Caco-2 (cell line): ENCODE data around the gene AP2B1. TPM values are rescaled to one million over a fixed set of nuclear protein-coding genes. Genes with fewer than 3 reads are reported as not detected.

Source experiments
- BruUV-seq: library from RNA; stranded (reverse); fragments of 400-500 nt; replicated peaks from 2 replicates; lab custom pipeline; 2021; lab: Mats Ljungman, UMichigan
- CTCF ChIA-PET: fragments of 300-600 bp; sonication (Branson Sonifier 250); formaldehyde crosslinking; loops from one replicate; lab custom pipeline; 2022; ENCODE audit warnings: antibody characterized with exemption; lab: Charles Lee
- POLR2A ChIA-PET: fragments of 300-600 bp; sonication (Branson Sonifier 250); formaldehyde crosslinking; loops from one replicate; lab custom pipeline; 2022; ENCODE audit warnings: antibody characterized with exemption; lab: Charles Lee
- DNase-seq, 2 experiments: peaks; one replicate each; pipeline versions ENCODE4 v3.0.0 to v3.0.0-alpha.2; 2020 to 2022
- H3K27me3 ChIP-seq: replicated peaks from 2 replicates; pipeline ENCODE4 v1.6.0; 2011; ENCODE audit warnings: low read length; ENCODE audit not compliant: control insufficient read depth, insufficient read depth
- H3K36me3 ChIP-seq: 2 replicates; pipeline ENCODE4 v1.5.1; 2011; ENCODE audit warnings: low read length; ENCODE audit not compliant: control insufficient read depth, insufficient read depth
- H3K4me1 ChIP-seq: fragments of 250-450 bp; sonication (Bioruptor Pico); 2 replicates; pipeline ENCODE4 v1.5.1; 2020; ENCODE audit warnings: mild to moderate bottlenecking
- H3K4me3 ChIP-seq: 2 replicates; pipeline ENCODE4 v1.5.1; 2011; ENCODE audit warnings: low read depth, mild to moderate bottlenecking, control low read depth, low read length
- H3K9me3 ChIP-seq: fragments of 250-450 bp; sonication (Bioruptor Pico); 2 replicates; pipeline ENCODE4 v1.5.1; 2020; ENCODE audit warnings: mild to moderate bottlenecking, moderate library complexity
- H3K27ac Mint-ChIP-seq: one replicate; pipeline ENCODE4 v1.8.0; 2022; ENCODE audit warnings: mixed read lengths; ENCODE audit not compliant: unreplicated experiment
- H3K27me3 Mint-ChIP-seq: one replicate; pipeline ENCODE4 v1.8.0; 2022; ENCODE audit warnings: mixed read lengths; ENCODE audit not compliant: insufficient read depth, unreplicated experiment
- H3K36me3 Mint-ChIP-seq: one replicate; pipeline ENCODE4 v1.8.0; 2022; ENCODE audit warnings: mild to moderate bottlenecking, mixed read lengths; ENCODE audit not compliant: insufficient read depth, unreplicated experiment
- H3K4me1 Mint-ChIP-seq: one replicate; pipeline ENCODE4 v1.8.0; 2022; ENCODE audit warnings: low read depth, mixed read lengths; ENCODE audit not compliant: unreplicated experiment
- H3K4me3 Mint-ChIP-seq: one replicate; pipeline ENCODE4 v1.8.0; 2022; ENCODE audit warnings: mild to moderate bottlenecking, moderate library complexity, mixed read lengths; ENCODE audit not compliant: unreplicated experiment
- H3K9me3 Mint-ChIP-seq: one replicate; pipeline ENCODE4 v1.8.0; 2022; ENCODE audit warnings: mixed read lengths; ENCODE audit not compliant: unreplicated experiment
- CTCF ChIP-seq, 2 experiments: fragments of 200-600 bp in 1 of 2; IDR thresholded peaks; 1 replicate in 1 of 2; 2 replicates in 1 of 2; pipeline versions ENCODE4 v1.5.1 to v1.8.0; 2011 to 2022; ENCODE audit warnings: antibody characterized with exemption in 1 of 2, control low read depth in 1 of 2, inconsistent platforms in 1 of 2, low read depth in 1 of 2, low read length in 1 of 2, mild to moderate bottlenecking in 1 of 2, moderate library complexity in 1 of 2; ENCODE audit not compliant: insufficient read depth in 1 of 2, severe bottlenecking in 1 of 2, unreplicated experiment in 1 of 2
- intact Hi-C: fragments of 100-400 bp; cut with micrococcal nuclease; formaldehyde crosslinking; loops from one replicate; pipeline ENCODE4 v1.10.0; 2022; ENCODE audit not compliant: unreplicated experiment
- total RNA-seq: library from RNA; stranded (reverse); gene quantifications from 2 replicates; pipeline ENCODE4 v1.2.3, GENCODE V29; 2022

AP2B1 gene
- total RNA-seq, 1 experiment from 2014 or later = 228 TPM

GRCh38 chr17:35717475-35717874 is 130.4 kb downstream of the AP2B1 start:
- H3K9me3 ChIP-seq = no peaks in the 10 kb centered on the region
- no peak for DNase-seq
- H3K4me1 Mint-ChIP-seq = peaks cover 8% of the 10 kb centered on the region
- no peak overlapping the region for H3K4me3 ChIP-seq
- BruUV-seq = no TSS peak
- H3K4me1 ChIP-seq = no peaks in the 10 kb centered on the region
- TF ChIP-seq CTCF (IDR thresholded peaks at IDR 0.05; ENCODE audit: insufficient read depth in 1 of 2, low read depth in 1 of 2, low read length in 1 of 2, severe bottlenecking in 1 of 2, unreplicated experiment in 1 of 2) = no peak
- ChIA-PET POLR2A (interaction anchor here (0.6 kb wide), 1 partner anchor 32 kb away, joined by 7 read pairs; no protein-coding TSS in a partner anchor), CTCF (interaction anchor here (0.6 kb wide), 1 partner anchor 11 kb away, joined by 3 read pairs; no protein-coding TSS in a partner anchor)
- H3K36me3 ChIP-seq = peaks cover 2% of the 10 kb centered on the region
- no peaks in the 10 kb centered on the region for H3K27me3 Mint-ChIP-seq
- H3K27ac Mint-ChIP-seq = no peak overlapping the region
- no peak overlapping the region for H3K4me3 Mint-ChIP-seq
- peaks cover 40% of the 10 kb centered on the region for H3K36me3 Mint-ChIP-seq
- intact Hi-C loops = no loop called here
- H3K9me3 Mint-ChIP-seq = no peaks in the 10 kb centered on the region
- H3K27me3 ChIP-seq = no peaks in the 10 kb centered on the region

- no TSS peak for BruUV-seq
- no peak overlapping the region for H3K27ac Mint-ChIP-seq
- Histone ChIP-seq H3K4me1 (no peaks in the 10 kb centered on the region), H3K36me3 (peaks cover 2% of the 10 kb centered on the region; the same call in 1 of the 2 replicates), H3K4me3 (no peak overlapping the region), H3K27me3 (no peaks in the 10 kb centered on the region), H3K9me3 (no peaks in the 10 kb centered on the region)
- TF ChIP-seq CTCF (IDR thresholded peaks at IDR 0.05; ENCODE audit: insufficient read depth in 1 of 2, low read depth in 1 of 2, low read length in 1 of 2, severe bottlenecking in 1 of 2, unreplicated experiment in 1 of 2) = no peak
- intact Hi-C loops = no loop called here
- no peaks in the 10 kb centered on the region for H3K27me3 Mint-ChIP-seq
- no peak overlapping the region for H3K4me3 Mint-ChIP-seq
- ChIA-PET CTCF (no interaction called here), POLR2A (no interaction called here)
- peaks cover 53% of the 10 kb centered on the region for H3K36me3 Mint-ChIP-seq
- no peak for DNase-seq
- peaks cover 5% of the 10 kb centered on the region for H3K4me1 Mint-ChIP-seq
- H3K9me3 Mint-ChIP-seq = no peaks in the 10 kb centered on the region
Observed at GRCh38 chr17:35723735-35724134, 136.6 kb downstream of the AP2B1 start.

- H3K27ac Mint-ChIP-seq = no peak overlapping the region
- no peaks in the 10 kb centered on the region for H3K9me3 Mint-ChIP-seq
- no peak for DNase-seq
- H3K36me3 Mint-ChIP-seq = peaks cover 50% of the 10 kb centered on the region
- no peaks in the 10 kb centered on the region for H3K27me3 Mint-ChIP-seq
- peaks cover 5% of the 10 kb centered on the region for H3K4me1 Mint-ChIP-seq
- POLR2A ChIA-PET = no interaction called here
- no peak for TF ChIP-seq CTCF (IDR thresholded peaks at IDR 0.05; ENCODE audit: insufficient read depth in 1 of 2, low read depth in 1 of 2, low read length in 1 of 2, severe bottlenecking in 1 of 2, unreplicated experiment in 1 of 2)
- no peak overlapping the region for H3K4me3 Mint-ChIP-seq
- Histone ChIP-seq H3K27me3 (no peaks in the 10 kb centered on the region), H3K4me1 (no peaks in the 10 kb centered on the region), H3K9me3 (no peaks in the 10 kb centered on the region), H3K36me3 (peaks cover 2% of the 10 kb centered on the region; the same call in 1 of the 2 replicates), H3K4me3 (no peak overlapping the region)
- CTCF ChIA-PET = no interaction called here
- BruUV-seq = no TSS peak
- intact Hi-C loops = no loop called here
Observed at GRCh38 chr17:35725058-35725457, 137.9 kb downstream of the AP2B1 start.
